PFSK-1 (cell line): ENCODE results near the gene TRIM44. TPM values are rescaled to one million over a fixed set of nuclear protein-coding genes. Genes with fewer than 3 reads are reported as not detected.

Experiments
- FOXP2 ChIP-seq: optimal IDR thresholded peaks from 2 replicates; pipeline ENCODE3; 2011; ENCODE audit warnings: borderline replicate concordance, control low read depth, inconsistent platforms; ENCODE audit not compliant: insufficient read depth; ENCODE audit errors: extremely low read length, extremely low read depth
- POLR2AphosphoS5 ChIP-seq: IDR thresholded peaks from 2 replicates; pipeline ENCODE4 v1.6.1; 2012; ENCODE audit warnings: low read depth, mild to moderate bottlenecking, control low read depth, low read length, moderate library complexity
- SIN3A ChIP-seq: IDR thresholded peaks from 2 replicates; pipeline ENCODE4 v1.6.1; 2012; ENCODE audit warnings: mild to moderate bottlenecking, low read length, moderate library complexity, borderline replicate concordance; ENCODE audit not compliant: insufficient read depth
- TAF1 ChIP-seq: IDR thresholded peaks from 2 replicates; pipeline ENCODE4 v1.6.1; 2012; ENCODE audit warnings: low read length, control low read depth, borderline replicate concordance; ENCODE audit not compliant: insufficient read depth
- polyA plus RNA-seq: library from polyadenylated mRNA; unstranded; fragments of >200 nt; gene quantifications from one replicate; pipeline ENCODE4 v1.2.1, GENCODE V29; 2012; ENCODE audit warnings: low read depth, missing spikeins; ENCODE audit not compliant: insufficient read length
- TF ChIP-seq, protein P1 (sequence below), 2 experiments: IDR thresholded peaks; 2 replicates each; pipeline versions ENCODE4 v1.6.1 to v1.8.0; 2011 to 2012; ENCODE audit warnings: low read depth in 2 of 2, low read length in 2 of 2, control low read depth in 1 of 2, inconsistent platforms in 1 of 2, mild to moderate bottlenecking in 1 of 2, moderate library complexity in 1 of 2; ENCODE audit not compliant: insufficient read depth in 1 of 2

TRIM44 gene, protein sequence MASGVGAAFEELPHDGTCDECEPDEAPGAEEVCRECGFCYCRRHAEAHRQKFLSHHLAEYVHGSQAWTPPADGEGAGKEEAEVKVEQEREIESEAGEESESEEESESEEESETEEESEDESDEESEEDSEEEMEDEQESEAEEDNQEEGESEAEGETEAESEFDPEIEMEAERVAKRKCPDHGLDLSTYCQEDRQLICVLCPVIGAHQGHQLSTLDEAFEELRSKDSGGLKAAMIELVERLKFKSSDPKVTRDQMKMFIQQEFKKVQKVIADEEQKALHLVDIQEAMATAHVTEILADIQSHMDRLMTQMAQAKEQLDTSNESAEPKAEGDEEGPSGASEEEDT
- polyA plus RNA-seq, result 42.6 TPM

DNA sequence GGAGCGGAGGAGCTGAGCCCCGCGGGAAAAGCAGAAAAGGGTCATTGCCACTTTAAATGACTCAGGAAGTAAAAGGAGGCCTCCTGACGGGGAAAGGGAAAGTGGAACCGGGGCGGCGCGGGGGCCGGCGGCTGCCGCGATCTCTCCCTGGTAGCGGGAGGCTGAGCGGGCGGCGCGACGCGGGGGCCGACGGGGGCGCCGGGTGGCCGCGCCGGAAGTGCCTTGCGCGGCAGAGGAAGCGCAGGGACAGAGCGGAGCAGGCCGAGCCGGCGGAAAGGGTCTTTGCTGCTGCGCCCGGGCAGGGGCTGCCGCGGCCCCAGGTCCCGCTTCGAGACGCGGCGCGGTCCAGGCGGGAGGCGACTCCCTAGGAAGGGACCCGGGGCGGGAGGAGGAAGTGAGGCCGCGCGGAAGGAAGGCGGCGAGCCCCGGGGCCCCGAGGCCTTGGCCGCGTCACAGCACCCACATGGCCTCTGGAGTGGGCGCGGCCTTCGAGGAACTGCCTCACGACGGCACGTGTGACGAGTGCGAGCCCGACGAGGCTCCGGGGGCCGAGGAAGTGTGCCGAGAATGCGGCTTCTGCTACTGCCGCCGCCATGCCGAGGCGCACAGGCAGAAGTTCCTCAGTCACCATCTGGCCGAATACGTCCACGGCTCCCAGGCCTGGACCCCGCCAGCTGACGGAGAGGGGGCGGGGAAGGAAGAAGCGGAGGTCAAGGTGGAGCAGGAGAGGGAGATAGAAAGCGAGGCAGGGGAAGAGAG is at the start of gene TRIM44:
TRIM44 (plus strand) TSS at position 127 of the 759 bp plus-strand sequence; CDS start at position 464, 337 bp downstream.
- TF ChIP-seq TAF1 (peak; percentile 48; the same call in 1 of the 2 replicates), FOXP2 (no peak), POLR2AphosphoS5 (peak; percentile 35), SIN3A (0 out of 2 replicates have a peak, but pooled peaks have one; percentile 30)
- TF ChIP-seq, protein P1, sequence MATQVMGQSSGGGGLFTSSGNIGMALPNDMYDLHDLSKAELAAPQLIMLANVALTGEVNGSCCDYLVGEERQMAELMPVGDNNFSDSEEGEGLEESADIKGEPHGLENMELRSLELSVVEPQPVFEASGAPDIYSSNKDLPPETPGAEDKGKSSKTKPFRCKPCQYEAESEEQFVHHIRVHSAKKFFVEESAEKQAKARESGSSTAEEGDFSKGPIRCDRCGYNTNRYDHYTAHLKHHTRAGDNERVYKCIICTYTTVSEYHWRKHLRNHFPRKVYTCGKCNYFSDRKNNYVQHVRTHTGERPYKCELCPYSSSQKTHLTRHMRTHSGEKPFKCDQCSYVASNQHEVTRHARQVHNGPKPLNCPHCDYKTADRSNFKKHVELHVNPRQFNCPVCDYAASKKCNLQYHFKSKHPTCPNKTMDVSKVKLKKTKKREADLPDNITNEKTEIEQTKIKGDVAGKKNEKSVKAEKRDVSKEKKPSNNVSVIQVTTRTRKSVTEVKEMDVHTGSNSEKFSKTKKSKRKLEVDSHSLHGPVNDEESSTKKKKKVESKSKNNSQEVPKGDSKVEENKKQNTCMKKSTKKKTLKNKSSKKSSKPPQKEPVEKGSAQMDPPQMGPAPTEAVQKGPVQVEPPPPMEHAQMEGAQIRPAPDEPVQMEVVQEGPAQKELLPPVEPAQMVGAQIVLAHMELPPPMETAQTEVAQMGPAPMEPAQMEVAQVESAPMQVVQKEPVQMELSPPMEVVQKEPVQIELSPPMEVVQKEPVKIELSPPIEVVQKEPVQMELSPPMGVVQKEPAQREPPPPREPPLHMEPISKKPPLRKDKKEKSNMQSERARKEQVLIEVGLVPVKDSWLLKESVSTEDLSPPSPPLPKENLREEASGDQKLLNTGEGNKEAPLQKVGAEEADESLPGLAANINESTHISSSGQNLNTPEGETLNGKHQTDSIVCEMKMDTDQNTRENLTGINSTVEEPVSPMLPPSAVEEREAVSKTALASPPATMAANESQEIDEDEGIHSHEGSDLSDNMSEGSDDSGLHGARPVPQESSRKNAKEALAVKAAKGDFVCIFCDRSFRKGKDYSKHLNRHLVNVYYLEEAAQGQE (IDR thresholded peaks at IDR 0.05; ENCODE audit: insufficient read depth in 1 of 2, low read depth in 2 of 2, low read length in 2 of 2), result 0 out of 4 replicates have a peak, but pooled peaks of 1 of the 2 experiments have one; percentile 5

DNA sequence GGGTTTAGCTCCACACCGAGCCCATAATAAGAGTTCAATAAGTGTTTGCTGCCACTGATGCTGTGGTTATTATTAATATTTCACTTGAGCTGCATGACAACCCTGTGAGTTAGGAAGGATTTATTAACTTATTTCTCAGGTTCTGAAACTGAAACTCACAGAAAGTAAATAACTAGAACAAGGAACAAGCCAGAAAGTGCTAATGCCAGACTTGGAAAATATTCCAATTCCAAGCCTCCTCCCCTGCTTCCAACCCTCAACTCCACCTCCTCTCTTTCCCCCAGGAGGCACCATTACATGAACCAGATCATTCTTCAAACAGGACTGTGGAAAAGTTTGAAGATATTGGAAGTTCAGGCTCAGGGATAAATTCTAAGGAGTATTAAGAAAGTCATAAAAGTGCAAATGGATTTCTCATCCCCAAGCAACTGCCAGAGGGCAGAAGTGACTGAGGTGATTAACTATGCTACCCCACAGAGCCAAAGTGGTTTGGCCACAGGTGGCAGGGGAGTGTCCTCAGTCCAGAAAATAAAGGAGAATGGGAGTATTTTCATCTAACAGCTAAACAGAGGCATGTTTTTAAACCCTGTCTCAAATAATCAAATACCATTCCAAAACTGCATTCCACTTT is 47.5 kb upstream of the TRIM44 start:
- TF ChIP-seq, protein P1 (IDR thresholded peaks at IDR 0.05; ENCODE audit: insufficient read depth in 1 of 2, low read depth in 2 of 2, low read length in 2 of 2), result no peak
- TF ChIP-seq POLR2AphosphoS5, result no peak
- TF ChIP-seq FOXP2, result no peak
- no peak for TF ChIP-seq TAF1
- no peak for TF ChIP-seq SIN3A

DNA sequence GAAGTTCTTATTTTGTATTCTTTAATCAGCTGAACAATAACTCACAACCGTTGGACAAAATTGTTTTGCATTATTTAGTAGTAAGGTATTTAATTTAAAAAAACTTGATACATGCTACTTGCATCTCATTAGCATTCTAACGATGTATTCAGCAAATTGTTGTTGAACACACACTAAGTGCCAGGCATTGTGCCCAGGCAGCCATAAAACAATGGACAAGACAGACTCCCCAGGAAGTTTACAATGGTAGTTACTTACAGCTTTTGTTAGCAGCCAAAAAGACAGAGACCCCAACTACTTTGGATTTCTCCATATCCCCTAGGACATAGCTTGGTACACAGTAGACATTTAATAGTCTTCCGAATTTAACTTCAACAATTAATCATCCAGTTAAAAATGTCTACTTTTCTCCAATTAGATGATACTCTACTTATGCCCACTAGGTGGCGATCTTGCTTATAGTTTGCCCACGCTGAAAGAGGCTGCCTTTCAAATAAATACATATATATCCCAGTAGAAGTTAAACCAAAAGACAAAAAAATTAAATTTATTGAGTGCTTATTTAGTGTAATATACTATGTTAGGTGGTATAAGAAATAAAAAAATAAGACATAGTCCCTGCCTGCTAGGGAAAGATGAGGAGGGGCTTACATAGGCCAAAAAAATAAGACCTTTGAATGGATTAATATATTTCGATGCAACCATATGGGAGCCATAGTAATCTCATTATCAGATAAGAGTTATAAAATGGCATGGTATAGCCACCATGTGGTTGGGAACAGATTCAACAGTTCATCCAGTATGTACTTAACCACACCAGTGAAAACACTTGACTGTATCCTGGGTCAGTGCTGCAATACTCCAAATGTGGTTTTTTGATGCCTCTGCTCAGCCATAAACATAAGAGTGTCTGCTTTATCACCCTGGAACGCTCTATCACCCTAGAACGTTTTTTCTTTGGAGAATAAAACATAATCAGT is 46.4 kb upstream of the TRIM44 start:
- TF ChIP-seq POLR2AphosphoS5, result no peak
- no peak; the same call in 1 of the 2 replicates for TF ChIP-seq TAF1
- TF ChIP-seq, protein P1 (IDR thresholded peaks at IDR 0.05; ENCODE audit: insufficient read depth in 1 of 2, low read depth in 2 of 2, low read length in 2 of 2), result no peak
- no peak for TF ChIP-seq SIN3A
- no peak for TF ChIP-seq FOXP2

DNA sequence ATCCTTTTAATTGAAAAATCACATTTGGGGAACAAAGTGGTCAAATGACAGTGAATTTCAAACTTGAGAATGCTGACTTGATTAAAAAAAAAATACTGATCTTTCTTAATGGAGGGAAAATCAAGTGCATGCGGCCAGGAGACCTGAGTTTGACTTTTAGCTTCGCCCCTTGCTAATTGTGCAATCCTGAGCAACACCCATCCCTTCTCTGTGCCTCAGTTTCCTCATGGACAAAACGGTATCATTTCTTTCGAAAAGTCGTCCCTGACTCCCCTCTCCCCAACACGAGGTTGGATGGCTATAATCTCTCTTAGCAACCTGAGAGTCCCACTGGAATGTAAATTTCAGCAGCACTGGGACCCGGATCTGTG is 45.3 kb upstream of the TRIM44 start:
- TF ChIP-seq SIN3A (no peak), TAF1 (no peak), POLR2AphosphoS5 (no peak), FOXP2 (no peak)
- TF ChIP-seq, protein P1 (IDR thresholded peaks at IDR 0.05; ENCODE audit: insufficient read depth in 1 of 2, low read depth in 2 of 2, low read length in 2 of 2), result no peak
